ENCODE results near the gene GLT8D2.

Gene GLT8D2

DNA sequence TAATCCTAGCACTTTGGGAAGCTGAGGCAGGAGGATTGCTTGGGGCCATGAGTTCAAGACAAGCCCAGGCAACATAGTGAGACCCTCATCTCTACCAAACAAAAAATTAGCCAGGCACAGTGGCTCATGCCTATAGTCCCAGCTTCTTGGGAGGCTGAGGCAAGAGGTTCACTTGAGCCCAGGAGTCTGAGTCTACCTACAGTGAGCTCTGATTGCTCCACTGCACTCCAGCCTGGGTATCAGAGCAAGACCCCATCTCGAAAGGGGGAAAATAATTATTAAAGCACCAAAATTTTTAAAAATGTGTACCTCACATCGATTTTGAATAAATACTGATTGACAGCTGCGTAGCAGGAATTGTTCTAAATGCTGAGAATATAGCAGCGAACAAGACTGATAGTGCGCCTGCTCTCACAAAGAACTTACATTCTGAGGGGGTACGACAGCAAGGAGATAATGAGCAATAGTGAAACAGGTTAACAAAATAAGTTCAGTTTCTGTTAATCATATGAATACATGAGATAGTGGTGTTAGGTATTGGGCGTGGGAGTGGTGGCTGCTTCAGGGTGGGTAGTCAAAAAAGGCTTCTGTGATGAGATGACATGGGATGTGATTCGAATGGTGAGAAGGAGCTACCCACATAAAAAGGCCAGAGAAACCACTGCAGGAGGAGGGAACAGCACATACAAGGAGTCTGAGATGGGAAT is 33.9 kb upstream of the GLT8D2 start:
- Mint-ChIP-seq H3K27ac (peak overlapping the region; percentile 7), H3K9me3 (no peaks in the 10 kb centered on the region), H3K36me3 (ENCODE audit: low read depth) (peaks cover 12% of the 10 kb centered on the region), H3K4me1 (no peaks in the 10 kb centered on the region), H3K4me3 (no peak overlapping the region), H3K27me3 (ENCODE audit: low read depth, poor library complexity) (no peaks in the 10 kb centered on the region)
- TF ChIP-seq, protein P1, sequence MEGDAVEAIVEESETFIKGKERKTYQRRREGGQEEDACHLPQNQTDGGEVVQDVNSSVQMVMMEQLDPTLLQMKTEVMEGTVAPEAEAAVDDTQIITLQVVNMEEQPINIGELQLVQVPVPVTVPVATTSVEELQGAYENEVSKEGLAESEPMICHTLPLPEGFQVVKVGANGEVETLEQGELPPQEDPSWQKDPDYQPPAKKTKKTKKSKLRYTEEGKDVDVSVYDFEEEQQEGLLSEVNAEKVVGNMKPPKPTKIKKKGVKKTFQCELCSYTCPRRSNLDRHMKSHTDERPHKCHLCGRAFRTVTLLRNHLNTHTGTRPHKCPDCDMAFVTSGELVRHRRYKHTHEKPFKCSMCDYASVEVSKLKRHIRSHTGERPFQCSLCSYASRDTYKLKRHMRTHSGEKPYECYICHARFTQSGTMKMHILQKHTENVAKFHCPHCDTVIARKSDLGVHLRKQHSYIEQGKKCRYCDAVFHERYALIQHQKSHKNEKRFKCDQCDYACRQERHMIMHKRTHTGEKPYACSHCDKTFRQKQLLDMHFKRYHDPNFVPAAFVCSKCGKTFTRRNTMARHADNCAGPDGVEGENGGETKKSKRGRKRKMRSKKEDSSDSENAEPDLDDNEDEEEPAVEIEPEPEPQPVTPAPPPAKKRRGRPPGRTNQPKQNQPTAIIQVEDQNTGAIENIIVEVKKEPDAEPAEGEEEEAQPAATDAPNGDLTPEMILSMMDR (IDR thresholded peaks at IDR 0.05), result no peak
- no peak for DNase-seq

DNA sequence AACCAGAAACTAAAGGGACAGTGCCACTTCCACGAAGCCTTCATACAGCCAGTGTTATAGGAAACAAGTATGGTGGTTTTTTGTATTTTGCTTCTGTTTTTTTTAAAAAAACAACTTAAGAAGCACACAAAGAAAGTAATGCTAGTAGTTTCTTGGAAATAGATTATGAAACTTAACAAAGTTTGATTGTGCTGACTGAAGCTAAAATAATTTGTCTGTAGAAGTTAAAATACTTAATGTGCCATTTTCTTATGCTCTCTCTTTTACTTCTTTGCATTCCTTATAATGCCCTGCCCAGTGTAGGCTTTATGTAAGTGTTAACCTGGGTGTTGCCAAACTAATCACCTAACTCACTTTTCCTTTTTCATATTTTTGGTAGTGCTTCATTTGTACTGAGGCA is 30.8 kb upstream of the GLT8D2 start:
- TF ChIP-seq, protein P1 (IDR thresholded peaks at IDR 0.05), result no peak
- H3K36me3 Mint-ChIP-seq (ENCODE audit: low read depth), result peaks cover 12% of the 10 kb centered on the region
- no peaks in the 10 kb centered on the region for H3K27me3 Mint-ChIP-seq (ENCODE audit: low read depth, poor library complexity)
- no peaks in the 10 kb centered on the region for H3K9me3 Mint-ChIP-seq
- no peaks in the 10 kb centered on the region for H3K4me1 Mint-ChIP-seq
- H3K4me3 Mint-ChIP-seq, result no peak overlapping the region
- no peak overlapping the region for H3K27ac Mint-ChIP-seq
- DNase-seq, result no peak

DNA sequence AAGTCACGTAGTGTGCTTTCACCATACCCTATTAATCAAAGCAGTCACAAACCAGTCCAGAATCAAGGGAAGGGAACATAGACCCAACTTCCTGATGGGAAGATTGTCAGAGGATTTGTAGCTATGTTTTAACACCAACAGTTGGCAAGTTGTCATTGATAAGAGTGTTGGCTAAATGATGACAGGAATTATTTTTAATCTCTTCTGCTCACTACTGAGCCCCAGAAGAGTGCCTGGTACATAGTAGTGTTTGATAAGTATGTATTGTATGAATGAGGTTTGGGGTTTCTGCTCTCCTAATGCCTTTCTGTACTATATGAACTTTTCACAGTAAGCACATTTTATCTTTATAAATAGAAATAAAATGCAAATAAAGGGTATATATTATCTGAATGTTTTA is 29.0 kb upstream of the GLT8D2 start:
- Mint-ChIP-seq H3K9me3 (no peaks in the 10 kb centered on the region), H3K27ac (no peak overlapping the region), H3K4me3 (no peak overlapping the region), H3K4me1 (no peaks in the 10 kb centered on the region), H3K36me3 (ENCODE audit: low read depth) (peaks cover 12% of the 10 kb centered on the region), H3K27me3 (ENCODE audit: low read depth, poor library complexity) (no peaks in the 10 kb centered on the region)
- no peak for DNase-seq
- TF ChIP-seq, protein P1 (IDR thresholded peaks at IDR 0.05), result no peak

DNA sequence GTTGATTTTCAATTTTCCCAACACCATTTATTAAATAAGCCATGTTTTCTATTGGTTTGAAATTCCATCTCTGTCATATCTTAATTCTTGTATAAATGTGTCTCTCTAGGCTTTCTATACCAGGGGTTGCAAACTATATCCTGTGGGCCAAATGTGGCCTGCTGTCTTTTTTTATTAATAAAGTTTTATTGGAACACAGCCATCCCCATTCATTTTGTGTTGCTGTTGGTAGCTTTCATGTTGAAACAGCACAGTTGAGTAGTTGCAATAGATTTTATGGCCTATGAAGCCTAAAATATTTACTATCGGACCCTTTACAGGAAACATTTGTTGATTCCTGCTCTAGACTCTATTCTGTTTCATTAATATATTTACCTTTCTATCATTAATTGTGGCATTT is 23.7 kb upstream of the GLT8D2 start:
- Mint-ChIP-seq H3K4me1 (no peaks in the 10 kb centered on the region), H3K4me3 (no peak overlapping the region), H3K36me3 (ENCODE audit: low read depth) (peaks cover 45% of the 10 kb centered on the region), H3K27ac (no peak overlapping the region), H3K27me3 (ENCODE audit: low read depth, poor library complexity) (no peaks in the 10 kb centered on the region), H3K9me3 (no peaks in the 10 kb centered on the region)
- TF ChIP-seq, protein P1 (IDR thresholded peaks at IDR 0.05), result no peak
- DNase-seq, result no peak

DNA sequence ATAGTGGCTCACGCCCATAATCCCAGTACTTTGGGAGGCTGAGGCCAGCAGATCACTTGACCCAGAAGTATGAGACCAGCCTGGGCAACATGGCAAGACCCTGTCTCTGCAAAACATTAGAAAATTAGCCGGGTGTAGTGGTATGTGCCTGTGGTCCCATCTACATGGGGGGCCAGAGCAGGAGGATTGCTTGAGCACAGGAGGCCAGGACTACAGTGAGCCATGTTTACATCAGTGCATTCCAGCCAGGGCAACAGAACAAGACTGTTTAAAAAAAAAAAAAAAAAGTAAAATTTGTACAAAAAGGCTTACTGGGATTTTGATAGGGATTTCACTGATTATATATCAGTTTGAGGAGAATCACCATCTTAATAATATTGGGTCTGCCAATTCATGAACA is 22.1 kb upstream of the GLT8D2 start:
- H3K27ac Mint-ChIP-seq, result no peak overlapping the region
- no peaks in the 10 kb centered on the region for H3K9me3 Mint-ChIP-seq
- H3K36me3 Mint-ChIP-seq (ENCODE audit: low read depth), result peaks cover 48% of the 10 kb centered on the region
- no peaks in the 10 kb centered on the region for H3K4me1 Mint-ChIP-seq
- TF ChIP-seq, protein P1 (IDR thresholded peaks at IDR 0.05), result no peak
- H3K4me3 Mint-ChIP-seq, result no peak overlapping the region
- no peaks in the 10 kb centered on the region for H3K27me3 Mint-ChIP-seq (ENCODE audit: low read depth, poor library complexity)
- no peak for DNase-seq

DNA sequence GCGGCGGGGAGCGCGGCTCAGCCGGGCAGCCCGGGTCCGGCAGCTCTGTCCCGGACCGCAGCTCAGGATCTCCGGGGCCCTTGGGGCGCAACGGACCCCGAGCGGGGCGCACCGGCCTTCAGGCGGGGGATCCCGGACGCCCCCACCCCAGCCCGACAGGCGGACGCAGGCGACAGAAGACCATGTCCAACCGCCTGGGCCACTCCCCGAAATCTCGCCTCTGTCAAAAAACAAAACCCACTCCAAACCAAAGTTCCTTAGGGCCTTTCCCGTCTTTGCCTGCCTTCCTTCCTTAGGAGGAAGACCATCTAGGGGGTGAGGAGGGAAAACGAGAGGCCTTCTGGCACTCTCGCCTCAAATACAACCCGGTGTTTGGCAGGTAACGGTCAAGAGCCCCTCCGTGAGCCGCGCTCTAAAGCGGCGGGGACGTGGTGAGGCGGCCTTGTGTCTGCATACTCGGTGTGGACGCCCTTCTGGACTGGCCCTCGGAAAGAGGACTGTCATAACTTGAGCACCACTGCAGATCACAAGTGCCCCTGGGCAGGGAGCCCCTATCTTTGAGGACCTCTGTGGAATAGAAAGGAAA is 14.9 kb upstream of the GLT8D2 start:
- no peaks in the 10 kb centered on the region for H3K9me3 Mint-ChIP-seq
- peak; percentile 33 for DNase-seq
- peaks cover 12% of the 10 kb centered on the region for H3K4me1 Mint-ChIP-seq
- H3K36me3 Mint-ChIP-seq (ENCODE audit: low read depth), result peaks cover 19% of the 10 kb centered on the region
- TF ChIP-seq, protein P1 (IDR thresholded peaks at IDR 0.05), result no peak
- peak overlapping the region; percentile 94 for H3K4me3 Mint-ChIP-seq
- peaks cover 33% of the 10 kb centered on the region for H3K27me3 Mint-ChIP-seq (ENCODE audit: low read depth, poor library complexity)
- no peak overlapping the region for H3K27ac Mint-ChIP-seq

All from nephron progenitor cell (in vitro differentiated cells).